NCI-H345 (cell line): ENCODE data around the gene PAK2.
"Not testable (repeated sequence)": the region's sequence is repeated elsewhere in the genome, so short reads cannot be mapped to it uniquely, and the experiment has no call there.

Experiments used
- DNase-seq: peaks from one replicate; lab custom pipeline; 2025; lab: John Stamatoyannopoulos, UW

Gene PAK2

GRCh38 chr3:196739671-196740480 is at the start of gene PAK2:
Gene PAK2, plus strand, starts transcription at chr3:196739857. Its CDS starts 42,790 bp downstream, at chr3:196782647.
- peak; percentile 95 for DNase-seq

- no peak for DNase-seq
These were observed 49.6 kb upstream of the PAK2 start for GRCh38 chr3:196689941-196690660.

GRCh38 chr3:196691386-196691785 is 48.3 kb upstream of the PAK2 start:
- no peak for DNase-seq

GRCh38 chr3:196694202-196694638 is 45.4 kb upstream of the PAK2 start:
- DNase-seq: no peak

- DNase-seq: no peak
These were observed 44.5 kb upstream of the PAK2 start for GRCh38 chr3:196694941-196695848.

DNA sequence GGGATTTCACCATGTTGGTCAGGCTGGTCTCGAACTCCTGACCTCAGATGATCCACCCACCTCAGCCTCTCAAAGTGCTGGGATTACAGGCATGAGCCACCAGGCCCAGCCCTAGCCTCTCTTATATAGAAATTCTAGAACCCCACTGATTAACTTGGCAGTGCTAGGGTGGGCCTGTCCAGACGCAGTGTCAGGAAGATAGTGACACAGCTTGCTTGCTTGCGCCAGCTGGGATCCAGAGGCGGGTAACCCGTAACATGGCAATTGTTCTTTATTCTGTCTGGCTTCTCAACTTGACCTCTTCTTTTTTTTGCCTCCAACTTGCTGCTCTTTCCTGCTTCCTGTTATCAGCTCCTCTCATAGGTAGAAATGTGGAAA is 43.8 kb upstream of the PAK2 start:
- no peak for DNase-seq

DNA sequence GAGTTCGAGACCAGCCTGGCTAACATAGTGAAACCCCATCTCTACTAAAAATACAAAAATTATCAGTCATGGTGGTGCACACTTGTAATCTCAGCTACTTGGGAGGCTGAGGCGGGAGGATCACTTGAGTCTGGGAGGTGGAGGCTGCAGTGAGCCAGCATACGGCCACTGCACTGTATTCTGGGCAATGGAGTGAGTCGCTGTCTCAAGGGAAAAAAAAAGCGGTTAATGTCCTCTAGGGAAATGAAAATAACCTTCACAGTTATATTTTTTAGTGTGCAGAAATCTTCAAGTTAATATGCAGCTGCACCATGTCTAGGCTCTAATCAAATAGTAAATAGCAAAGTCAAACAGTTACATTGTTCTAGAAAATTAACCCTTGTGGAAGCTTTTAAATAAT is 42.4 kb upstream of the PAK2 start:
- DNase-seq: no peak

DNA sequence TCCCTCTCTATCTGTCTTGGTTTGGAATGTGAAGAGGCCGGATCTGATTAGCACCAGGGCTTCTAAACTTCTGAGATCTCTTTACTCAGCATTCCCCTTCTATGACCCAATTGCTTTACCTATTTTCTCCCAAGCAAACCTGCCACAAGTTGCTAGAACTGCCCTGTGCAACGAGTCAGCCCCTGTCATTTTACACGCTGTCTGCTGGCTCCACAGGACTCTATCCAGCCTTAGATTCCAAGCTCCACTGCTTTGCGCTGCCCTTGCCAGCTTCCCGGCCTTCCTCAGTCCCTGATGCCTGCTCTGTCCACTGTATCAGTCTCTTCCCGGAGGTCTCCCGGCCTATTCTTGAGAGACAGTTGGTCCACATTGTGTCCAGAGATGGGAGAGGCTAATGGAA is 39.9 kb upstream of the PAK2 start:
- no peak for DNase-seq

- no peak for DNase-seq
These were observed 38.9 kb upstream of the PAK2 start for GRCh38 chr3:196700801-196701200.

DNA sequence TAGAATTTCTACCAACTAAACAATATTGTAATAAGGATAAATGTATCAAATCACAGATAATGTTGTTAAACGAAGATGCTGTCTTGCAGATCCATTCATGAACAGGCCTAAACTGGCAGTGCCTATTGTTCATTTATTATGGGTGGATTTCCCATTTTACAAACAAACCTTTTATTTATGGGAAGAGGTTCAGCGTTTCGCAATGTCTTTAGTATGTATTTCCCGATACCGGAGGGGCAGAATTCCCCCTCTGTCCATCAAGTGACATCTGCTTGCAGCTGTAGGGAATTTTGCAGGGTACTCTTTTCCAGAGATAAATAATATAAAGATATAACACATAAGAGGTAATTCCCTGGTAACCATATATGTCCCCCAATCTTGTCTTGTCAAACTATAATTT is 33.3 kb upstream of the PAK2 start:
- no peak for DNase-seq

- no peak for DNase-seq
These were observed 32.9 kb upstream of the PAK2 start for GRCh38 chr3:196706731-196707130.

GRCh38 chr3:196707566-196707965 is 32.1 kb upstream of the PAK2 start:
- DNase-seq: no peak

DNA sequence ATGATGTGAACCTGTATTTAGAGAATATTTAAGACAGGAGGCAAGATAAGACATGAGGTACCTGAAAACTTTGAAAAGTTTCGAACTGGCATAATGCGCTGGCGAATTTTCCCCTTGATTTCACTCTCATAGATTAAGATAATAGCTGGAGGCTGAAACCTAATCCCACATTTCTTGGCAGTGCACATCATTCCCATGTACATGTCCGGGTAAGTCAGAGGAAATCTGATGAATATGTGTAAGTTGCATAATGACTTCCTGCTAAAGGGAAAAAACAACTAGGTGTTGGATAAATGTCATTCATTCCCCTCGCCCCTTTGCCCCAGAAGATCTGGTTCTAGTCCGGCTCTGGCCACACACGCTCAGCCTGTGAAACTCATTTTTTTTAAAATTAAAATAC is 31.2 kb upstream of the PAK2 start:
- no peak for DNase-seq

GRCh38 chr3:196711838-196712513 is 27.7 kb upstream of the PAK2 start, which contains the start of the genes CEP19 and PIGX:
Gene CEP19, minus strand, starts transcription at chr3:196712250. Its CDS starts 3,593 bp downstream, at chr3:196708657.
Gene PIGX, plus strand, starts transcription at chr3:196712377.
- peak; percentile 93 for DNase-seq

DNA sequence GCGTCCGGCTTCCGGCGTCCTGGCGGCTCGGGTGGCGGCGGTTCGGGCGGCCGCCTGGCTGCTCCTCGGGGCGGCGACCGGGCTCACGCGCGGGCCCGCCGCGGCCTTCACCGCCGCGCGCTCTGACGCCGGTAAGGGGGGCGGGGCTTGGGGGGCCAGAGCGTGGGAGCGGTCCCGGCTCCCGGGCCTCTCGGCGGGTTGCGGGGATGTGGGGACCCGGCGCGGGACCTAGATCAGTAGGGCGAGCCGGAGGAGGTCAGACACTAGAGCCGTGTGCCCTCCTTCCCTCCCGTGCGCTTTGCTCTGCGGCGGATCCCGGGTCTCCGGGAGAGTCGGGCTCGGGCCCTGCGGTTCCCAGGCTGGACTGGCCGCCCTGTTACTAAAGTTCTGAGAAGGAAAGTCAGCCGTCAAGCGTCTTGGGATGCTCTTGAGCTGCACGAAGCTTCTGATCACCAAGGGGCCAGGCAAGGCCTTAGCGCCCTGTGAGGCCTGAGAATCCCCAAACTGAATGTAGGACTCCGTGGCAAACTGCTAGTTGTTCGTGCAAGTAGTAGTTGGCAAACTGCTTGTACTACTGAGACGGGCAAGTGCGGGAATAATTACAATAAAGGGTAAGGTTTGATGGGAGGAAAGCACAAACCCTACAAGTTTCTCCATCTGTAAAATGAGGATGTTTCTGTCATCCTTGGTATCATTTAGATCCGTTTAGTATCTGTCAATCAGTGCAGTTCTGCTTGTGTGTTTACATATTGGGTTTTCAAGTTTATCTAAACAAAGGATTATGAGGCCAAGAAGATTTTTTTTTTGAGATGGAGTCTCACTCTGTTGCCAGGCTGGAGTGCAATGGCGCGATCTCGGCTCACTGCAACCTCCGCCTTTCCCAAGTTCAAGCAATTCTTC is 26.9 kb upstream of the PAK2 start:
- DNase-seq: peak; percentile 85

GRCh38 chr3:196717162-196717561 is 22.5 kb upstream of the PAK2 start:
- not testable (repeated sequence) for DNase-seq

- no peak for DNase-seq
These were observed 18.6 kb upstream of the PAK2 start for GRCh38 chr3:196721097-196721496.

- DNase-seq: no peak
These were observed 12.6 kb upstream of the PAK2 start for GRCh38 chr3:196726788-196727675.

- no peak for DNase-seq
These were observed 3.9 kb upstream of the PAK2 start for GRCh38 chr3:196735751-196736150.
